Natural killer cell (primary cell): ENCODE data around the gene RMND5A. TPM values are rescaled to one million over a fixed set of nuclear protein-coding genes. Genes with fewer than 3 reads are reported as not detected.

Source experiments
- ATAC-seq, 3 donors: fragments of 150-1000 bp in 2 of 3; fragments of 200-7000 bp in 1 of 3; cut with Tn5 transposase; 1 replicate in 1 of 3; 2 replicates in 2 of 3; pipeline ENCODE4 v1.10.0; 2021; ENCODE audit warnings: mild to moderate bottlenecking in 2 of 3, moderate library complexity in 2 of 3
- DNase-seq, 2 donors: peaks; one replicate each; pipeline versions ENCODE4 v3.0.0 to v3.0.0-alpha.2; 2013 to 2021; ENCODE audit warnings: mixed read lengths in 1 of 2
- H3K27ac ChIP-seq: one replicate; pipeline ENCODE4 v1.5.1; 2013; ENCODE audit warnings: mild to moderate bottlenecking, low read length
- H3K27me3 ChIP-seq: one replicate; pipeline ENCODE4 v1.6.1; 2013; ENCODE audit warnings: low read length; ENCODE audit not compliant: control insufficient read depth, insufficient read depth
- H3K36me3 ChIP-seq: one replicate; pipeline ENCODE4 v1.6.1; 2013; ENCODE audit warnings: low read length; ENCODE audit not compliant: control insufficient read depth, insufficient read depth
- H3K4me1 ChIP-seq: one replicate; pipeline ENCODE4 v1.6.1; 2013; ENCODE audit warnings: low read length; ENCODE audit not compliant: control insufficient read depth, insufficient read depth
- H3K4me3 ChIP-seq: one replicate; pipeline ENCODE4 v1.5.1; 2013; ENCODE audit warnings: low read length
- H3K9me3 ChIP-seq: one replicate; pipeline ENCODE4 v1.6.1; 2013; ENCODE audit warnings: low read length; ENCODE audit not compliant: control insufficient read depth, insufficient read depth
- H3K27ac Mint-ChIP-seq, 2 donors: one replicate each; pipeline ENCODE4 v1.8.0; 2022; ENCODE audit warnings: mild to moderate bottlenecking in 2 of 2, mixed read lengths in 2 of 2, moderate library complexity in 1 of 2
- H3K27me3 Mint-ChIP-seq, 2 donors: one replicate each; pipeline ENCODE4 v1.8.0; 2022; ENCODE audit warnings: low read depth in 2 of 2, mixed read lengths in 2 of 2
- H3K36me3 Mint-ChIP-seq: one replicate; pipeline ENCODE4 v1.8.0; 2022; ENCODE audit warnings: mixed read lengths
- H3K4me1 Mint-ChIP-seq, 2 donors: one replicate each; pipeline ENCODE4 v1.8.0; 2022; ENCODE audit warnings: mixed read lengths in 2 of 2
- H3K4me3 Mint-ChIP-seq: one replicate; pipeline ENCODE4 v1.8.0; 2022; ENCODE audit warnings: mild to moderate bottlenecking, moderate library complexity, mixed read lengths
- H3K9me3 Mint-ChIP-seq, 2 donors: one replicate each; pipeline ENCODE4 v1.8.0; 2022; ENCODE audit warnings: mixed read lengths in 2 of 2
- CTCF ChIP-seq: fragments of 200-600 bp; IDR thresholded peaks from one replicate; pipeline ENCODE4 v1.8.0; 2022; ENCODE audit warnings: antibody characterized with exemption
- WGBS: methylation state at CpG from one replicate; pipeline ENCODE4 v1.1.7; 2013; ENCODE audit warnings: missing lambda C conversion rate; ENCODE audit not compliant: insufficient coverage; 5-methylcytosine and 5-hydroxymethylcytosine counted together
- intact Hi-C: fragments of 100-400 bp; cut with micrococcal nuclease; formaldehyde crosslinking; loops from one replicate; pipeline ENCODE4 v1.14.2; 2022
- total RNA-seq, 4 donors: library from RNA; stranded (reverse); fragments of 120-200 nt in 1 of 4; gene quantifications; one replicate each; pipeline versions ENCODE4 v1.2.3 to v1.2.4, GENCODE V29; 2013 to 2022

The RMND5A gene
- total RNA-seq, 3 donors from 2014 or later (not counting 1 experiment from before 2014, with no cell fraction given) = 35.3 to 63.3 (median 54.3) TPM

DNA sequence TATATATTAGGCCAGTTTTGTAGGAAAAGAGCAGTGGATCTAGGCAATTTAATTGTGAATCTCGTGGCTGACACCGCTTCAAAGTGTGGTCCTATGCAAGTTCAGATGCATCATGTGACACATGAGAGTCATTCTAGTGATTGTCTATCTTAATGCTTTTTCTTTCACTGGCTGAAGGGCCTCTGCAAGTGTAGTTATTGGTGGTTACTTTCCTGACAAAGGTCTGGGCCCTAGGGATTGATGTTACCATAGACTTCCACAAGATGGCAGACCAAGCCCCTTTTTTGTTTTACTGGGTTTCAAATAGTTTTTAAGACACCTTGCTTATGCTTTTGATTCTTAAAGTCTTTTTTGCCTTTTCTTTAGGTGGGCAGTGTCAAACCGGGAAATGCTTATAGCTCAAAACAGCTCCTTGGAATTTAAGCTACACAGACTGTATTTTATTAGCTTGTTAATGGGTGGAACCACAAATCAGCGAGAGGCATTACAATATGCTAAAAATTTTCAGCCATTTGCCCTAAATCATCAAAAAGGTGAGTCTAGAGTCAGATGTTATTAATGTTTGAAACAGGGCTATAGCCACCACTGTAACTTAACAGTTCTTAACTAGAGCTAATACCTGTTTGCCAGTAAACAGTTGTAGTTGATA is 44.7 kb downstream of the RMND5A start:
- Mint-ChIP-seq H3K4me3 (no peak overlapping the region), H3K4me1 (peaks cover 24 to 26% of the 10 kb centered on the region in 2 donors), H3K27ac (peak overlapping the region; percentile 56 to 59), H3K9me3 (no peaks in the 10 kb centered on the region), H3K27me3 (no peaks in the 10 kb centered on the region), H3K36me3 (no peaks in the 10 kb centered on the region)
- WGBS = 87% methylated on average over 4 of the region's 4 CpGs
- Histone ChIP-seq H3K4me3 (no peak overlapping the region), H3K4me1 (no peaks in the 10 kb centered on the region), H3K9me3 (no peaks in the 10 kb centered on the region), H3K36me3 (peaks cover 44% of the 10 kb centered on the region), H3K27me3 (no peaks in the 10 kb centered on the region), H3K27ac (no peak overlapping the region)
- peak; percentile 86 for TF ChIP-seq CTCF
- peak; percentile 72 to 81 (median 81) for ATAC-seq
- peak in 1 of 2 donors; percentile 77 for DNase-seq
- intact Hi-C loops = loop anchor here (1.0 kb wide), 1 partner anchor 44 kb away; no protein-coding TSS in a partner anchor

GRCh38 chr2:86765310-86765695 is 45.2 kb downstream of the RMND5A start:
- intact Hi-C loops = no loop called here
- H3K4me3 Mint-ChIP-seq = no peak overlapping the region
- peaks cover 47% of the 10 kb centered on the region for H3K36me3 ChIP-seq
- DNase-seq (no peak), ATAC-seq (no peak)
- peak overlapping the region; percentile 56 to 59 for H3K27ac Mint-ChIP-seq
- H3K36me3 Mint-ChIP-seq = no peaks in the 10 kb centered on the region
- no peaks in the 10 kb centered on the region for H3K27me3 ChIP-seq
- H3K4me1 ChIP-seq = no peaks in the 10 kb centered on the region
- peaks cover 20 to 21% of the 10 kb centered on the region in 2 donors for H3K4me1 Mint-ChIP-seq
- no peaks in the 10 kb centered on the region for H3K27me3 Mint-ChIP-seq
- H3K27ac ChIP-seq = no peak overlapping the region
- no peak for TF ChIP-seq CTCF
- no peak overlapping the region for H3K4me3 ChIP-seq
- 88% methylated on average over 1 of the region's 1 CpG for WGBS
- no peaks in the 10 kb centered on the region for H3K9me3 ChIP-seq
- H3K9me3 Mint-ChIP-seq = no peaks in the 10 kb centered on the region

GRCh38 chr2:86768189-86768949 is 48.3 kb downstream of the RMND5A start:
- Histone ChIP-seq H3K9me3 (no peaks in the 10 kb centered on the region), H3K27ac (no peak overlapping the region), H3K4me3 (no peak overlapping the region), H3K36me3 (peaks cover 66% of the 10 kb centered on the region), H3K27me3 (no peaks in the 10 kb centered on the region), H3K4me1 (no peaks in the 10 kb centered on the region)
- 97% methylated on average over 5 of the region's 5 CpGs for WGBS
- ATAC-seq (no peak), DNase-seq (no peak)
- H3K36me3 Mint-ChIP-seq = peaks cover 17% of the 10 kb centered on the region
- H3K9me3 Mint-ChIP-seq = no peaks in the 10 kb centered on the region
- intact Hi-C loops = no loop called here
- H3K27me3 Mint-ChIP-seq = no peaks in the 10 kb centered on the region
- H3K27ac Mint-ChIP-seq = no peak overlapping the region
- peaks cover 9 to 11% of the 10 kb centered on the region in 2 donors for H3K4me1 Mint-ChIP-seq
- no peak for TF ChIP-seq CTCF
- H3K4me3 Mint-ChIP-seq = no peak overlapping the region
